Esophagus mucosa (tissue), 1 donor: ENCODE measurements around the gene FAM171A1. TPM values are rescaled to one million over a fixed set of nuclear protein-coding genes. Genes with fewer than 3 reads are reported as not detected.
A peak's percentile ranks its signal among the peaks of the same experiment; 100 is the strongest.

Experiments used
- ATAC-seq: fragments of 200-7000 bp; cut with Tn5 transposase; one replicate; pipeline ENCODE4 v1.9.1; 2020
- total RNA-seq: library from RNA; stranded (reverse); gene quantifications from one replicate; pipeline ENCODE4 v1.2.4, GENCODE V29; 2023
- donor health status: DM: yes; HTN: yes; CAD: no.

Gene FAM171A1
- total RNA-seq, 1 donor from 2014 or later, result 6.0 TPM

DNA sequence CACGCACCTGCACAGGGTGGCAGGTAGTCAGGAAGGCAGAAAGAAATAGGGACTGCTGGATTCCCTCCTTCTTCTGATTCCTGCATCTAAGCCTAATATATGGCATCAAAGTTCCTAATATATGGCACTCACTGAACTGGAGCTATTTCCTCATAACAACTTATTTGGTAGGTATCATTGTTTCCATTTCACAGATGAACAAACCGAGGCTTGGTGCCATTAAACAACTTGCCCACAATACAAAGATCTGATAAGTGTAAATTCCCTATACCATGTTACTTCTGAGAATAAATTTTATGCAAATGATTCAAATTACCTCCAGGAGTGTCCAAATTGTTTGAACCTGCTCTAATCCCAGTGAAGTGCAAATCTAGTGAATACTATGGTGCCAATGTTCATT is 2.1 kb upstream of the FAM171A1 start:
- ATAC-seq, result no peak

DNA sequence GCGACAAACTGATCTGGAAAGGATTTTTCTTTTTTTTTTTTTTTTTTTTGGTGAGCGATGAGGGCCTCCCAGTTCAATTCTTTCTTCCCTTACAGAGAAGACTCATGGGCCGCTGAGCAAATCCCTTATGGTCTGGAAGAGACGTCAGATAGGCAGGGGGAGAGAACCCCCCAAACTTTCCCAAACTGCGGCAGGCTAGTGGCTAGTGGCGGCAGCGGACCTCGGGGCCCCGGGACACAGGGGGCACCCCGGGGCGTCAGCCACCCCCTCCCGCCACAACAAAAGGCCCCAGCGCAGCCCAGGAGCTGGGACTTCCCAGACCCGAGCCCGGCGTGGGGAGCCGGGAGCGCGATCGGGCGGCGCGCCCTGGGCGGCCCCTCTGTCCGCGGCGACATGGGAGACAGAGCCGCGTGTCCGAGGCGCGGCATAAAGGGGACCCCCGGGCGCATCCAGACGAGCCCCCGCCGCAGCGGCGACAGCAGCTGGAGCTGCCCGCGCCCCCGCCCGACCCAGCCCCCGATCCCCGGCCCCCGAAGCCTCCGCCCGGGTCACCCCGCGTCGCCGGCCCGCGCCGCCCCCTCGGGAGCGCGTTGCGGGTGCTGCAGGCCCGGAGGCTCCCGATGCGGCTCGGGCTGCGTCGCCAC is 755 bp downstream of the FAM171A1 start:
- ATAC-seq, result peak; percentile 44

DNA sequence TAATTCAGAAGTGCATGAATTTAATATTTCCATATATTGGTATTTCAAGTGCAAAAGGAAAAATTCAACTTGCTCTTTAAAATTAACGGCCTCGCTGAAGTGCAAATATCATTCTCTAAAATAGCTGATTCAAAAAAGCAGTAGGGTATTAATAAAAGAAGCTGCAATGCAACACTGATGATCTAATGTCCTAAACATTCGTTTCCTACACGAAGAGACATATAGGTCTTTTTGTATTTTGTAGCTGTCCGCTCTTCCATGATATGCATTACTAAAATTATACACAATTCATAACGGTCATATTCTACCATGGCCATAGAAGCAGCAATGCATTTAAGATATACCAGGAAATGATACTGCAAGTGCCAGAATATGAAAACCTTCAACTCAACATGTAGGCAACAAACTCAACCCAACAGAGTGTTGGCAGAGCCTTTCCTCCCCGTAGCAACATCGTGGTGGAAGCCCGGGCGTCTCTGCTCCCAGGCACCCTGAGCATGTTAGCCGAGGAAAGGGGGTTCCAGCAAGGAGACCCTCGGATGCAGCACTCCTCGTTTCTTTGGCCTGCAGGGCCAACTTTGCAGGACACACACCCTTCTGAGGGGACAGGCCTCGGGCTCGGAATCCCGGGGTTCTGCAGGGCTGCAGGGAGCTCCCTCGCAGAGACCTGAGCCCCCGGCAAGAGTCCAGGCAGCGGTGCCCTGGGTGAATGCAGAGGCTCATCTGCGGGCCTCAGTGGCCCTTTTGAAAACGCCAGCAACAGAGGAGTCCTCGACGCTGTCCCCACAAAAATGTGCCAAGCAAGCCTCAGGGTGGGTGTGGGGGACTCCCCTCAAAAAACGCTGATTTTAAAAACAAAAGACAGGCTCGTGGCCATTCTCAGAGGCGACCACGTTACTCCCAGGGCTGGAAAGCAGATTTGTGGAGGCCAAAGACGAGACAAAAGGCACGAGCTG is 1.6 kb downstream of the FAM171A1 start:
- ATAC-seq, result no peak

DNA sequence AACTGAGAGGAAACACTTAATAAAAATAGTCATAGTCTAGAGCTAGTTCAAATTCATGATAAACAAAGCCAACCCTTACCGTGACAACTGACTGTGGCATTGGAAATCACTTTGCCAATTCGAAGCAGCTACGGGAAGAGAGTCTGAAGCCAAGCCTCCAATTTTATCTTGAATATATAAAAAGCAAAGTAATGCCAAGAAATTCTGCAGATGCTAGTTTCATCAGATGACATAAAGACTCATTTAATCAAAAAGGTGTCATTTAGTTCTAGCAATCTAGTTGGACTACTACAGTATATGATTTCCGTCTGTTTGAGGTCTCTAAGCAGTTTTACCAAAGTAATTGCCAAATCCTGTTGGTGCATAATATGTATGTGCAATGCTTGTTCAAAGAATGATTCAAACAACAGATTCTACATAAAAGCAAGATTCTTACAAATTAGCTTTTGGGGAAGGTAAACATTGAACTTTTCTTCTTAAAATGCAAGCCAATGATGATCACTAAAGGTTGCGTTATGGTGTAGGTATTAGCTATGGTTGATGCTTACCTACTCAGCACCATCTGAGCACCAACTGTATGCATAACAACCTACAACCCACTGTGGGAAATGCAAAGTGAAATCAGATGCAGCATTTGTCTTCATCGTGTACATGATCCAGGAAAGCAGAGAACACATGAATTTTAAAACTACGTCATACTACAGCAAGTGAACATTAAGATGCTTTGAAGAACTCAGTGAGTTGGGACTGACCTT is 2.8 kb downstream of the FAM171A1 start:
- ATAC-seq, result no peak

DNA sequence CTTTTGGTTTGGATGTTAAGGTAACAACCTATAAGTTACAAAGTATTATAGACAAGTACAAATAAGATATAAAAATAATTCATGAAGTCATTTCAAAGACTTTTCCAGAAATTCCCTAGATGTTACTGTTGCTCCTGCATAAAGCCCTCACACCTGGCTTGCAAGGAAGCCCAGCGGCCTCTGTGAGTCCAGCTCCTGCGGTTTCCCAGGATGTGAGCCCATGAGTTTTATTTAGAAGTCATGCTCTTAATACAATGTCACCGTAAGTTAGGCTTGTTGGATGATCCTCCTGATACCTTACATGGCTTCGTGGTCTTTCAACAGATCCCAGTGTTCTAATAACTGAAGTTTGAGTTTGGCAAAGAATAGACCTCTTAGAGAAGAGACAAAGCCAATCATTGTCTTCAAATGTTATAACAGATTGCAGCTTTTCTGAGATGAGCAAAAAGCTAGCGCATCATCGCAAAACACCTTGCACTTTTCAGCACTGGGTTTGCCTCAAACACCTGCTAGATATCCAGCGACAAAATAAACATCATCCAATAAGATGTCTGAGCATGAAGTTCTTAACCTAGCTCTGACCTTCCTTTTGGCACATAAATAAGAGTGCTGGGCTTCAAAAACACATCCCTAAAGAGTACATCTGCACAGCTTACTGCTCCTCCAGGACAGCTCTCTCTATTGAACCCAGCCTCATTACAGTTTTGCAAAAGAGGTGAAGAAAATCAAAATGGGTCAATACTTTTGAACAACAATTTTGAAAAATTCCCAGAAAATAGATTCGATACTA is 3.6 kb downstream of the FAM171A1 start:
- ATAC-seq, result no peak

DNA sequence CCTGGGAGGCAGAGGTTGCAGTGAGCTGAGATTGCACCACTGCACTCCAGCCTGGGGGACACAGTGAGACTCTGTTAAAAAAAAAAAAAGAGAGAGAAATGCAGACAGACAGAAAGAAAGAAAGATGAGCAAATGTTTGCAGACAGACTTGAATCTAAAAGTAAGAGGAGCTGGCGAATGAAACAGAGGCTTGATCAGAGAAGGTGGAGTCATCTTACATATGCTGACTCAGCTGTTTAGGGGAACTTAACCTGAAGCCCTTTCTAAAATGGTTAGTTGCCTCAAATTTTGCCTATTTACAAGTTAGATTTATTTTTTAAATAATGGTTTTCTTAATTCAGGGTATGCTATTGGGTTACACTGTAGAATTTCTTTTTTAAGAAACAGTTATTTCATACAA is 5.4 kb downstream of the FAM171A1 start:
- ATAC-seq, result no peak

DNA sequence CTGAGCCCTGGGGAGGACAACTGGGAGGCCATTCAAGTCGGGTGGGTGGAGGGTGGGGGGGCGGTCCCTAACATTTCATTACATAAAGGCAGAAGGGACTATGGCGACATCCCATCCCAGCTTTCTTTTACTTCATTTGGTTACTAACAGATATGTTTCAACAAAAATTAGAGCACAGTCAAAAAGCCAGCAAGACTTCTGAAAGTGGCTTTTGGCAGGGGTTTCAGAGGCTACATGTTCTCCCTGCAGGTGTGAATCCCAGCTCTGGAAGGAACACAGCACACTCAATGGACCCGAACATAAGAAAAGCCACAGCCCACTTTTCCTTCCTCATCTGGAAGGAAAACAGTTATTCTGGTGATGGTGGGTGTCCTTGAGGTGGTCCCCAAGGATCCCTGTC is 7.1 kb downstream of the FAM171A1 start:
- no peak for ATAC-seq

DNA sequence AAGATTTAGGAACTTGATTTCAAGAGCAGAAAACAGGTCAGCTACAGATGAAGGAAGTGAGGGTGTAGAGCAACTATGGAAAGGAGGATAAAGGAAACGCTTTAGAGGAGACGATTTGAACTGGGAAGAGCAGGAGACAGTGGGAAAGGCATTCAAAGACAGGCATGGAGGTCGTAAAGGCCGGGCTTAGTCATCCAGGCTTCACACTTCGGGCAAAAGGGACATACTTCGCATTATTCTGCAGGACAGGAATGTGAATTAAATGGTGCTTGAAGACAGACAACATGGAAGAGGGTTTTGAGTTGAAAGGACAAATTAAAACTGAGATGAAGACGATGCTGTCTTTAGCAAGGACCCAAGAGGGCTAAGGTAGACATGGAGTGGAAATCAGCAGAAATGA is 8.1 kb downstream of the FAM171A1 start:
- ATAC-seq, result no peak

DNA sequence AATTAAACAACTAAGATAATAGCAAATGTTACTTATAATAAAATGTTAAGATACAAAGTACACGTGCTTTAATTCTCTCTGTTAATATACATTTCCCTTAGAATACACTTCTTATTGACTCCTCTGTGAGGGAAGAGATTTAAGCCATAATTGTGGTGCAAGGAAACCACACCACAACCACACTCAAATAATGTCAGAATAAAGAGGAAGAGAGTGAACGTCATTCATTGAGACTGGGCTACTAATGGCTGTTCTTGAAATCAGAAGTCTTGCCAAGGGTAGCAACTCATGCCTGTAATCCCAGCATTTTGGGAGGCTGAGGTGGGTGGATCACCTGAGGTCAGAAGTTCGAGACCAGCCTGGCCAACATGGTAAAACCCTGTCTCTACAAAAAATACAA is 10.0 kb downstream of the FAM171A1 start:
- no peak for ATAC-seq

DNA sequence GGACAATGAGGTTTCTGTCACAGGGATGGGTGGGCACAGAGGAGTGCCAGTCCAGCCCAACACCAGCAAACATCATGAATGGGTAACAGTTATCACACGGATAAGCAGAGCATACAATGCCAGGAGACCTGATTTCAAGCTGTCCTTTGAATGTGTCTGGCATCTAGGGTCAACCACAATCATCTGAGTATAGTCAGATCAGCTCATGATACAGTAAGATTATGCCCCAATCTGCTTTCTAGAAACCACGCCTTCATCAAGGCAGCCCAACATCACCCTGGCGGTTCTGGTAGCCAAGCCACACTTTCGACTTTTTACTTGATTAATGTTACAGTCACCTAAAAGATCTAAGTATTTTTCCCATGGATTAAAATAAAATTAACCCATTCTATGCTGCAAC is 10.5 kb downstream of the FAM171A1 start:
- no peak for ATAC-seq

DNA sequence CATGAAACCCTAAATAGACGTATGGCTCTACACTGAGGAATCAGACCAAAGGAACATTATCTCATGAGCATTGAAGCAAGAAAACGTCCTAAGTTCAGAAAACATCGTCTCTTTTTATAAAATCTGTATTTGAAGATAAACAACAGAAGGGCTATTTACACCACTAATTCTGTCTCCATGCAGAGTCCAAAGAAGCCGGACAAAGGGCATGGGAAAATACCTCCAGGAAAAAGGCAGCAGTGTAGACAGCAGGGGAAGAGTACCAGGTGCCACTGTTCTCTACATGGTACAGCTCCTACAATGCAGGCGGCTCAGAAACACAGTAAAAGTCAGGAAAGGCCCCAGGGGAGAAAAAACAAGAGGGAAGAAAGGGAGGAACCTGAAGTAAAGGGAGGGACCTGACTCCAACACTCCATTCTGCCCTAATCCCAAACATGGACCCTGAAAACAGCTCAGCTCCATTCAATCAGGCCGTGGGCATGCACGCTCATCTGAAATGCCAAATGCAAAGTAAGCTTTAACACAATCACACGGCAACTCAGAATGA is 17.5 kb downstream of the FAM171A1 start:
- ATAC-seq, result no peak

DNA sequence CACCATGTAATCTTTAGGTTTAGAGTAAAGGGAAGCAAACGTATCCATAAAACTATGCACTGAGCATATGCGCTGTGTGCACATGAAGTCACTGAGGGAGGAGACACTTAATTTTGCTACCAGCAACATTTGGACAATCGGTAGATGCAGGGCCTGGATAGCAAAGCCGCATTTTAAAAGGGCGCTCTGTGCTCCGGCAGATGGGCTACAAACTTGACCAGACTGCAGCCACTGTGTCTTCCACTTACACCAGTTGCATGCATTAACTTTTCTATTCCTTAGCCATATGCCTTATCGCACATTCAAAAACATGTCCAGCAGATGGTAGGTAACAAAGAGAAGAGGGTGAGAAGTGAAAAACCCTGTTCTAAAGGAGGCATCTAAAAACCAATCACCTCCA is 18.3 kb downstream of the FAM171A1 start:
- ATAC-seq, result no peak

DNA sequence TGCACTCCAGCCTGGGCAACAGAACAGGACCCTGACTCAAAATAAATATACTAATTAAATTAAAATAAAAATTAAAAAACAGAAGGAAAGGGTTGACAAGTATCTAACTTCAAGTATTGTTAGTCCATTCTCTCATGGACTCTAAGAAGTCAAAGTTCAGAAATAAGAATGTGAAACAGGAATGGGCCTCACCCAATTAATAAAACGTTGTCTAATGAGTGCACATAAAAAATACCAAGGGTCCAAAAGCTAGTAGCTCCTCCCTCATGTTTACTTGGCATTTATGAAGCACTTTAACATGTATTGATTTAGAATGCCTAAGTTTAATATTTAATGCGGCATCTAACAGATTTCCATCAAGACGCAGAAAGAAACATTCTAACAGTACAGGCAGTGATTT is 18.9 kb downstream of the FAM171A1 start:
- no peak for ATAC-seq

DNA sequence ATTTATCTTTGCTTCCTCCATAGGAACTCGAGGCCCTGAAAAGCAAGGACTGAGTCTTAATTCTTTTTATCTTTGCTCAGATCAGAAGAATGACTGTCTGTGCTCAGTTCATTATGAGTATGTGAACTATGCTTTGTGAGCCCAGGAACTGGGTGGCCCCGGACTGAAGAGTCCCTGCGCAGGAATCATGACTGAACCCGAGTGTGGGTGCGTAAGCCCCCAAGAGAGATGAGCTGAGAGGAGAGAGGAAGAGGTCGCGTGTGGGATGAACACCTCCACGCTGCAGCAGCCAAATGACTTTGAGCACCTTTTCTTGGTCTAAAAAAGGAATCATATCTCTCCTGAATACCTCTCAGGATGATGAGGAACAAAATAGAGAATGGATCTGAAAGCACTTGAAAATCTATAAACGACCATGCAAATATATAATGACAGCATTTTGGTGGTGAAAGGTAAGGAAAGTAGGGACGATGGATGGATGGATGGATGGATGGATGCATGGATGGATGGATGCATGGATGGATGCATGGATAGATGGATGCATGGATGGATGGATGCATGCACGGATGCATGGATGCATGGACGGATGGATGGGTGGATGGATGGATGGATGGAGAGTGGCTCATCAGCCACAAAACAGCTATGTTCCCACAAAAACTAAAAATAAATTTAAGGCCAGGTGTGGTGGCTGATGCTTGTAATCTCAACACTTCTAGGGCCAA is 19.8 kb downstream of the FAM171A1 start:
- ATAC-seq, result no peak

DNA sequence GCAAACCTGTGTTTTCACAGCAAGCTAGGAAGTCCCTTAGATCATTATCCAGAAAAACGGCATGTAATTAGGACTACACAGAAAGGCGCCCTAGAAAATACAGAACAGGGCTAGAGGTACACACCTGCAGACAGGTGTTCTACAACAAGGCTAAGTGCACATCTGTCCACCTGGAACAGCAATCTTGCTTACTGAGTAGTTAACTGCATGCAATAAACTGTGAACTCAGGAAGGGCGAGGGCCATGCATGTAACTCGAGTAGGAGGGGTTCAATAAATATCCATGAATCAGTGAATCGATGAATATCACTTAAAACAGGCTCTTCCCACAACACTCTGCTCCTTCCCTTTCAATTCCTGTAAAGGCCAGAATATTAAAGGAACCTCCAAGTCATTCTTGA is 22.0 kb downstream of the FAM171A1 start:
- ATAC-seq, result no peak

DNA sequence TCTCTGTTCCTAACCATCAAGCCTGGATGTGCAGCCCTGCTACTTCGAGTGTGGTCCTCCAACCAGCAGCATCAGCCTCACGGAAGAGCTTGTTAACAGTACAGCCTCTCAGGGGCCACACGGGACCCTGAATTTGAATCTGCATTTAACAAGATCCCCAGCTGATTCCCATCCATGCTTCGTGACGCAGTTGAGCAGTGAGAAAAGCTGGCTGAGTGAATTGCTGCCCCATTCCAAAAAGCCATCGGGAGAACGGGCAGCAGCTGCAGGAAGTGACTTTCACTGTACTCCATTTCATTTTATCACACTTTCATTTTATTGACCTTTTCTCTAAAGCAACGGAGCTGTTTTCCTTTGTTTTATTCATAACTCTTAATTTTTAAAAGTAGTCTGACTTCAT is 22.5 kb downstream of the FAM171A1 start:
- no peak for ATAC-seq

DNA sequence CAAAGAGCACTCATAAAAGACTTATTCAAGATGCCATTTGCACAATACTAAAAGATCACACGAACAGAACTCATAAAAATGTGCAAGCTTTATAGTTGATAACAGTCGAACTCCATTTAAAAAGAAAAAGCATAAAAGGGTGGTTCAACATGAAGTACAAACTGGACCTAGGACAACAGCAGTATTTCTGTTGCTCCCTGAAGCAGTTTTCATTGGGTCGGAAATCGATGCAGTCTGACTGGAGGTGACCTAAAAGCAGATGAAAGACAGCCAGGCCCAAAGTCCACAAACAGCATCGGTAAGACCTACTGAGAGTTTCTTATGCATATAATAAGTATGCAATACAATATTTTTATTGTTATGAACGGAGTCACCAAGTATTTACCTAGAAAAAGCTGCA is 23.9 kb downstream of the FAM171A1 start:
- ATAC-seq, result no peak

DNA sequence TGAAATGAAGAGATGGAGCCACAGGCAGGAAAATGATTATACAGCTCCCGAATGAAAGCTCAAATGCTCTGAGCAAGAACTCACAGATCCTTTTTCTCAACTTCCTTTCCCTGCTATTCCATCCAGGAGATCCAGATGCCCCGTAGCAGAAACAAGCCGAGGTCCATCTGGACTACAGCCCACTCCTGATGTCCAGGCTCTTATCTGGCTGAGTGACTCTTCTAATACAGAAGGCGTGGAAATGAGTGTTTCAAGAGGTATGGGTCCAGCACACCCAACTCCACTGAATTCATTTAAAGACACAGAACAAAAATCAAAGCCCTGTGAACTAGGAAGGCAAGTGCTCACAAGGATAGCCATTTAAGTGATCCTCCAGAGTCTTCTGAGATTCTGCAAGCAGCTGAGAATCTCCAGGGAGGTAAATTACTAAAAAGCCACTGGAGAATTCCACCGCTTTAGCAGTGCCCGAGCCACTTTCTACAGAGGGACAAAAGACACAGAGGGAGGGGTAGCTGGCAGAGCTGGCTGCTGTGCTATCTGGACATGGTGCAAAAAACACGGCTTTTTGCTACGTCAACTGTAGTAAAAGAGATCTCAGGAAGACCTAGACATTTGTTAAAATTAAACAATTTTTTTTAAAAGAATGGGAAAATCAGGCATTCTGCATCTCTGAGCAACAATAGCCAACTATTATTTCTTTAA is 24.5 kb downstream of the FAM171A1 start:
- no peak for ATAC-seq

DNA sequence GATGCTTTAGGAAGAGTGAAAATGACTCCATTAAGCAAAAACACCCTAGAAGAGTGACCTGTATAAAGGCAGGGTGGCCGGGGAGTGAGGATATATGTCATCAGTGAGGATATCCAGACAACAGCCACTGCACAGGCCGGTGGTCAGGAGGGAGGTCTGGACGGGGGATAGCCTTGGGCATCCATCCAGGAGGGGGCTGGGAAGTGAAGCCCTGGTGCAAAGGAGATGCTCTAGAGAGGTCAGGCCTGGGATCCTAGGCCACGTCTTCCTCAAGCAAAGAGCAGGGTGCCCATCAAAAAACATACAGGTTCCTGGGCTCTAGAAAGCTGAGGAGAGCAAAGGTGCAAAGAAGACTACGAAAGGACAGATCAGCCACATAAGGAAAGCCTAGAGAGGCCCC is 25.6 kb downstream of the FAM171A1 start:
- no peak for ATAC-seq

DNA sequence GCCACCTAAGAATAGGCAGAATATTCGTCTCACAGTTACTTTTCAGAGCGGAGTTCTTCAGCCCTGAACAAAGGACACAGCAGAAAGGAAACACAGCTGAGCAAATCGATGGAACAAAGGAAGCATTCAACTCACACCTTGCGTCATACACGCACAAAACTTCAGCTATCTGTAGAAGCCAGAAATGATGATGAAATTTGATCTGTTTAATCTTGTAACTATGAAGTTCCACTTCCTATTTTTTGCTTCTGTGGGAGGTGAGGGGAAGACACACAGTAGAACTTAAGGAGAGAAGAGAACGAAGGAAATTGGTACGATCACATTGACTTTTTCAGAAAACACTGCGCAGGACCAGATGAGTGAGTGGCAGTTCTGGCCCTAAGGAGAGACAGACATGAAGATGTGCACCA is 26.2 kb downstream of the FAM171A1 start:
- no peak for ATAC-seq
